HG03558 (cell line): Measurements from ENCODE around the gene GPA33.
"Not testable (repeated sequence)": the region's sequence is repeated elsewhere in the genome, so short reads cannot be mapped to it uniquely, and the experiment has no call there.

Source experiments
- ATAC-seq: cut with Tn5 transposase; IDR thresholded peaks from one replicate; pipeline ENCODE4 v1.9.1; 2021; ENCODE audit warnings: moderate number of reproducible peaks; ENCODE audit not compliant: unreplicated experiment; ENCODE audit errors: extremely low read depth

GPA33 gene

DNA sequence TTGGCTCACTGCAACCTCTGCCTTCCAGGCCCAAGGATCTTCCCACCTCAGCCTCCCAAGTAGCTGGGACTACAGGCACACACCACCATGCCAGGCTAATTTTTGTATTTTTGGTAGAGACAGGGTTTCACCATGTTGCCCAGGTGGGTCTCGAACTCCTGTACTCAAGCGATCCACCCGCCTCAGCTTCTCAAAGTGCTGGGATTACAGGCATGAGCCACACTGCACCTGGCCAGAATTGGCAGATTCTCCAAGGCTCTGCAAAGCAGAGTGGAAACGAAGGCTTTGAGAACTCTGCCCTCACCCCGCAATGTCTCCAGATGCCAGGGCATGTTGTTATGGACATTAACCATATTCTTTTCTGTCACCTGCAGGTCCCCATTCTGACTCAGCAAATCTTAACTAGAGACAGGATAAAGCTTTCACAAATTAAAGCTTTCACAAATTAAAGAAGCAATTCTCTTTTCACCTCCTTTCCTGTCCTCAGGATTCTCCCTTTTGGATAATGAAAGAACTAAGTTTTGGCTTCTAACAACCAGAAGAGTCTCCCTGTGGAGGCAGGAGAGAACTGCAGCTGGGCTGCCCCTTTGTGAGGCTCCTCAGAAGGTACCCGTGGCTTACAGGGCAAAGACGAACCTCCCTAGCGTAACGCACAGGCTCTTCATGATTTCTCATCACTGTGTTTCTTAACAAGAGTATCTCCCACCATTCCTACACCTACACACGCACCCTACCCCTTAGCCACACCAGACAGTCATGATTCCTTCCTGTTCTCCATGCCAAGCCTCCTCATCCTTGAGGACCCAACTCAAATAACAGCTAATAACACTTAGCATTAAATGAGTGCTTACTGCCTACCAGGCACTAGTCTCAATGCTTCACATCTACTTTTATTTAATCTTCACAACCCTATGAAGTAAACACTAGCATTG is 29.8 kb downstream of the GPA33 start:
- no peak for ATAC-seq

- no peak for ATAC-seq
Observed at GRCh38 chr1:167059809-167060107, 30.4 kb downstream of the GPA33 start.

DNA sequence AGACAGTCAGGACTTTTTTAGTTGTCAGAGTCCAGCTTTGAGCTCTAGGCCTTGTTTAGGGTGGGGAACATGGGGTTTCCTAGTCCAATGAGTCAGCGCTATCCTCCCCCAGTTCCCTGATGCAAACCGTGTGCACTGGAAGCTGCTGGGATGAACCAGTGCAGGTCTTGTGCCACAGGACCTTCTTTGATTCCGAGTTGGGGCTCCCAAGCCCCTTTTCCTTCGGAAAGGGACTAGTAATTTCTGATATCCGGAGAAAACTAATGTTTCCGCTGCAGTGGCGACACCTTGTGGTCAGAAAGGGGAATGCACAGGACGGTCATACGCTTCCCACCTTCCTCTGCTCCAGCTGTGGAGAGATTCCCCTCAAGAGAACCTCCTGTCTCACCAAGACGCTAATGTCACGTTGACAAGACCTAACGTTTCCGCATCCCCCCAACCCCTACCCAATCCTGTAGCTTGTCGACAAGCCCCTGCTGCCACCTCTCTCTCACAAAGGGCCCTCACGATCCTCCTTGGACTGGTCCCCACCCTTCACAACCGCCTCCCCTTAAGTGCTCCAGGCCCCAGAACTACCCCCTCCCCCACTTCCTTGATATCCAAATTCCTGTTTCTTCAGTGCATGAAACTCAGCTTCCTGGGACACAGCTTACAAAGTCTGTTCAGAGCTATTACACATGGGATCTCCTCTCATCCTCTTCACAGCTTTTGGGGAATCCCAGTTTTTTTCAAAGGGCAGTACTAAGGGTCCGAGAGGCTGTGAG is 30.9 kb downstream of the GPA33 start:
- ATAC-seq, result no peak

GRCh38 chr1:167057241-167057688 is 32.9 kb downstream of the GPA33 start:
- ATAC-seq, result no peak

DNA sequence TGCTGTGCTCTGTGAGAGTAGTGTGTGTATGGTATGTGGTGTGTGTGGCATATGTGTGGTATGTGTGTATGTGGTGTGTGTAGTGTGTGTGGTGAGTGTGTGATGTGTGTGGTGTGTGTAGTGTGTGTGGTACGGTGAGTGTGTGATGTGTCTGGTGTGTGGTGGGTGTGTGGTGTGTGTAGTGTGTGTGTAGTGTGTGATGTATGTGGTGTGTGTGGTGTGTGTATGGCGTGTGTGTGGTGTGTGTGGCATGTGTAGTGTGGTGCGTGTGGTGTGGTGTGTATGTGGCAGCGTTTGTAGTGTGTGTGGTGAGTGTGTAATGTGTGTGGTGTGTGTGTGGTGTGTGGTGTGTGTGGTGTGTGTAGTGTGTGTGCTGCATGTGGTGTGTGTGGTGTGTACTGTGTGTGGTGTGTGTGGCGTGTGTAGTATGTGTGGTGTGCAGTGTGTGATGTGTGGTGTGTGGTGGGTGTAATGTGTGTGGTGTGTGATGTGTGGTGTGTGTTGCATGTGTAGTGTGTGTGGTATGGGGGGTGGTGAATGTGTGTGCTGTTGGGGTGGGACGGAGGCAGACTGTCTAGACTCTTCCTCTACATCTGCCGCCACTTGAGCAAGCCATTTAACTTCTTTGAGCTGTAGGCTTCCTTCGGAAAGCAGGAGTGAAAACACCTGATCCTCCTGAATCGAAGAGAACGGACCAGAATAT is 33.5 kb downstream of the GPA33 start:
- ATAC-seq, result no peak

- no peak for ATAC-seq
Observed at GRCh38 chr1:167054946-167055630, 35.1 kb downstream of the GPA33 start.

- ATAC-seq, result no peak
Observed at GRCh38 chr1:167054531-167054930, 35.6 kb downstream of the GPA33 start.

DNA sequence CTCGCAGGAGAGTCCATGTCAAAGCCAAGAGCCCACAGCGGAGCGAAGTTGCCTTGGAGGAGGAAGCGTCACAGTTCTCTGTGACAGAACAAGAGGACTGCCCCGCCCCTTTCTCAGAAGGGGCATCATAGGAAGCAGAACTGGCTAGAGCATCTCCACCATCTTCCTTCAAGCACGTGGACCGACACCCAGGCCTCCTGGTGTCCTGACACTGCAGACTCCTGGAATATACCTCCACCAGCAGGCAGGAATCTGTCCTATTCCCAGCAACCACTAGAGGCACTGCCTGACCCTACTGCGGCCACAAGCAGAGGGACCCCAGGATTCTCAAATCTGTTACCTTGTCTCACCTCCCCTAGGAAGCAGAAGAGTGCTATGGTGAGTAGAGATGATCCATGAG is 37.8 kb downstream of the GPA33 start:
- ATAC-seq, result no peak

DNA sequence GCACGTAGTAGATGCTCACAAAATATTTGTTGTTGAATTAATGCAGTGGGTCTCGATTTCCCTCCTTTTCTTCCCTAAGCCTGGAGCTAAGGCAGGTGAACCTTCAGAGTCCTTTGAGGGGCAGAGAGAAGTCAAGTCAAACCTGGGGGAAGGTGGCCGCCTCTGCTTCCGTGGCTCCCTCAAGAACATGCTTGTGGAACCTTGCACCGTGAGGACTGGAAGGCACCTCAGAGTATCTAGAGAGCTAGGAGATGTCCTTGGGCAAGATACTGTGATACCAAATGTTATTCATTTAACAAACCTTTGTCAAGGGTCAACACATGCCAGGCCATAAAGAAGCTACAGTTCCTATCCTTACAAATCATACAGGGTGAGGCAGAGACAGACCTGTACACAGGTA is 38.3 kb downstream of the GPA33 start:
- ATAC-seq, result no peak

DNA sequence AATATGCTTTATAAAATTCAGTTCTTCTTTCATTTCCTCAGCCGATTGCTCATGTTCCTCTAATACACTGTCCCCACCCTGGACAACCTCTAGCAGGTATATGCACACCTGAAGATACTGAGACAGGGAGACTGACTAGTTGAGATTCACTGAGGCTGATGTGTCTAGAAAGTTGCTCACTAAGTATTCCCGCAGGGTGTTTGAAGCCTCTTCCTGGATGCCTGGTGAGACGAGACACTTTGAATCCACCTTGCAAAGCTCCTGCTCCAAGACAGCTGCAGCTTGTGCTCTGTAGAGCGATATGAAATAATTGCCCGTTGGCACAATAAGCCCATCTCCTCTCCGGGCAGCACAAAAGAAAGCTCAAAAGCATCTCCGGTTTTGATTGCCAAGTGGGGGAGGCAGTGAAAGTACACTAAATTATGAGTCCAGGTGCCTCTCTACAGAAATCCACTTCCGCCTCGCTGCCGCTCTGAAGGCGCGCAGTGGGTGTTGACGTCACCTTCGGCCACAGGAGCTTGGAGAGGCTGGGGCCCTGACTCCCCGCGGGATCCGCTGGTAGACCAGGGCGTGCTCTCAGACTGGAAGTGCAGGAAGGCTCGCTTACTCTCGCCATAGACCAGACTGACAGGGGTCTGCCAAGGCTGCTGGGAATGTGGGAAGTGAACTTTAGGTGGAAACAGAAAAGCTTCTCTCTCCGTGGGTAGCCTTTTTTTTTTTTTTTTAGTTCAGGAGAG is 46.3 kb downstream of the GPA33 start:
- ATAC-seq, result peak; percentile 98

DNA sequence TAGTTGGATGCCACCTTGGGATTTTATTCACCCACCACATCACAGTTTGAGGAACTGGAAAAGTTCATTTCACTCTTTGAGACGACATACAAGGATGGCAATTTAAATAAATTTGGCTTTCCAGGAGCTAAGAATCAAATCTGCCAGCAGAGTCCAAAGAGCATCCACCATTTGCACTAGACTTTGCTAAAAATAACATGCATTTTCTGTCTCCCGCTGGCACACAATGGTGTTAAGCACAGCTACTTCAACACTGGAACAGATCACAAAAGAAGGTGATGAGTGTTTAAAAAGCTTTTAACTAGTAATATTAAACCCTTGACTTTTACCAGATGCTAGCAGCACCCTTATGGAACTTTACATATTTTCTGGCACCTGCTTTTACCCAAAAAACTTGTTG is 56.5 kb downstream of the GPA33 start:
- ATAC-seq, result no peak

DNA sequence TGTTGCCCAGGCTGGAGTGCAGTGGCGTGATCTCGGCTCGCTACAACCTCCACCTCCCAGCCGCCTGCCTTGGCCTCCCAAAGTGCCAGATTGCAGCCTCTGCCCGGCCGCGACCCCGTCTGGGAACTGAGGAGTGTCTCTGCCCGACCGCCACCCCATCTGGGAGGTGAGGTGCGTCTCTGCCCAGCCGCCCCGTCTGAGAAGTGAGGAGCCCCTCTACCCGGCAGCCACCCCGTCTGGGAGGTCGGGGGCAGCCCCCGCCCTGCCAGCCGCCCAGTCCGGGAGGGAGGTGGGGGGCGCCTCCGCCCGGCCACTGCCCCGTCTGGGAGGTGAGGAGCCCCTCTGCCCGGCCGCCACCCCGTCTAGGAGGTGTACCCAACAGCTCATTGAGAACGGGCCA is 60.6 kb downstream of the GPA33 start:
- ATAC-seq, result not testable (repeated sequence)

DNA sequence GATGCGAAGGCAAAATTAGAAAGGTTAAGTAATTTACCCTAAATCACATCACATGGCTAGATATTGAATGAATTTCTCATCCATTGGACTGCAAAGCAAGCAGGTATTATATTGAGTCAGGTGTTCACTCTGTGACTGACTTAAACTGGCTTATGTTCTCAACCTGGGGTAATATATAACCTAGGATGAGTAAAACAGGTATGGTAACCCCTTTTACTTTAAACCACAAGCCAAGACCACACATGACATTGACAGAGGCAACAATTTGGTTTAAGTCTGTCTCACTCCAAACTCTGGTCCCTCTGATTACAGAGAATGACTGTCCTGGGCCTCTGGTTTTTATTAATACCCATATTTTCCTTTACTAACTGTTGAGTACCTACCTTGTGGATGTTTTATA is 67.8 kb downstream of the GPA33 start:
- peak; percentile 77 for ATAC-seq

DNA sequence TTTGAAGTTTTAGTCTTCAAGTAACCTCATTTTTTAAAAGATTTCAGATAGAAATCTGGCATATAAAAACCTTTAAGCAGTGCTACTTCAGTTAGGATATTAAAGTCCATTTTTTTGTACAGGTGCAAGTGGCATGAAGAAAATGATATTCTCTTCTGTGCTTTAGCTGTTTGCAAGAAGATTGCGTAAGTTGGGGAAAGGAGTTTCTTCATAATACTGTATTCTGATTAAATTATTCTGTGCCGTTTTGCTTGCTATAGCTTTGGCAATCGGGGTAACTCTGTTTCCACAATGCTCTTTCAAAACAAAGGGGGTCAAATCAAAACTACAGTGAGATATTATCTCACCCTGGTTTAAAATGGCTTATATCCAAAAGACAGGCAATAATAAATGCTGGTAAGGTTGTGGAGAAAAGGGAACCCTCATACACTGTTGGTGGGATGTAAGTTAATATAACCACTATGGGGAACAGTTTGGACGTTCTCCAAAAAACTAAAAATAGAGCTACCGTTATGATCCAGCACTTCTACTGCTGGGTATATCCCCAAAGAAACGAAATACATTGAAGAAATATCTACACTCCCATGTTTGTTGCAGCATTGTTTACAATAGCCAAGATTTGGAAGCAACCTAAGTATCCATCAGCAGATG is 74.0 kb downstream of the GPA33 start:
- no peak for ATAC-seq

- ATAC-seq, result no peak
Observed at GRCh38 chr1:167013108-167013929, 76.9 kb downstream of the GPA33 start.

GRCh38 chr1:167012570-167012969 is 77.6 kb downstream of the GPA33 start:
- ATAC-seq, result no peak

- ATAC-seq, result no peak
Observed at GRCh38 chr1:167011560-167012191, 78.5 kb downstream of the GPA33 start.

DNA sequence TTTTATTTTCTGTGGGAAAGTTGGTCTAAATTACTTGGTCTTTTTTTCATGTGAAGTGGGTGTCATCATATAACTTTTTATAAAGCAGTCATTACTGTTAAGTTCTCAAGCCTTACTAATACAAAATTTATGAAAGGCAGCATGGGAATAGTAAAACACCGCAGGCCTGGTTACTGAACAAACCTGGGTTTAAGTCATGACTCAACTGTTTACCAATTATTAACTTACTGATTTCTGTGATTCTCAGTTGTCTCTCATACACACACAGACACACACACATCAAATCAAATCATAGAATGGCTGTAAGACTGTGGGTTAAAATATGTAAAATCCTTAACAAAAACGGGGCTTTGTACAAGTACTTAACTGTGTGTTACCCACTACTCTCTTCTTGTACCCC is 86.5 kb downstream of the GPA33 start:
- no peak for ATAC-seq
